ENCODE results near the gene GALNT1.
A peak's percentile ranks its signal among the peaks of the same experiment; 100 is the strongest.
"Not testable (repeated sequence)": the region's sequence is repeated elsewhere in the genome, so short reads cannot be mapped to it uniquely, and the experiment has no call there.

Gene GALNT1

GRCh38 chr18:35581546-35581897 is at the start of gene GALNT1:
Gene GALNT1, plus strand, starts transcription at chr18:35581740. Its CDS starts 72,923 bp downstream, at chr18:35654663.
- DNase-seq: no peak

- no peak for DNase-seq
Observed at GRCh38 chr18:35533916-35534405, 47.6 kb upstream of the GALNT1 start.

- DNase-seq: no peak
Observed at GRCh38 chr18:35535297-35535696, 46.2 kb upstream of the GALNT1 start.

GRCh38 chr18:35542356-35542755 is 39.2 kb upstream of the GALNT1 start:
- DNase-seq: no peak

- no peak for DNase-seq
Observed at GRCh38 chr18:35547008-35547605, 34.4 kb upstream of the GALNT1 start.

- DNase-seq: no peak
Observed at GRCh38 chr18:35549564-35549963, 32.0 kb upstream of the GALNT1 start.

GRCh38 chr18:35553300-35553699 is 28.2 kb upstream of the GALNT1 start:
- DNase-seq: no peak

DNA sequence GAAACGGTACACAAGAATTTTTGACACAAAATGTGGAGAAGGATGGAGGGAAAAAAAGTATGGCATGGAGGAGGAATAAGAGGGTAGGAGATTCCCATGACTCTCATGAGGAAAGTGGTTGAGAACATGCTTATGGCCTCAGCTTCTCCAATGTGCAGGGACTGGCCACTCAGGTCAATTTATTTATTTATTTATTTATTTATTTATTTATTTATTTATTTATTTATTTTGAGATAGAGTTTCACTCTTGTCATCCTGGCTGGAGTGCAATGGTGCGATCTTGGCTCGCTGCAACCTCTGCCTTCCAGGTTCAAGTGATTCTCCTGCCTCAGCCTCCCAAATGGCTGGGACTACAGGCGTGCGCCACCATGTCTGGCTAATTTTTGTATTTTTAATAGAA is 26.0 kb upstream of the GALNT1 start:
- DNase-seq: not testable (repeated sequence)

GRCh38 chr18:35559867-35560266 is 21.7 kb upstream of the GALNT1 start:
- no peak for DNase-seq

DNA sequence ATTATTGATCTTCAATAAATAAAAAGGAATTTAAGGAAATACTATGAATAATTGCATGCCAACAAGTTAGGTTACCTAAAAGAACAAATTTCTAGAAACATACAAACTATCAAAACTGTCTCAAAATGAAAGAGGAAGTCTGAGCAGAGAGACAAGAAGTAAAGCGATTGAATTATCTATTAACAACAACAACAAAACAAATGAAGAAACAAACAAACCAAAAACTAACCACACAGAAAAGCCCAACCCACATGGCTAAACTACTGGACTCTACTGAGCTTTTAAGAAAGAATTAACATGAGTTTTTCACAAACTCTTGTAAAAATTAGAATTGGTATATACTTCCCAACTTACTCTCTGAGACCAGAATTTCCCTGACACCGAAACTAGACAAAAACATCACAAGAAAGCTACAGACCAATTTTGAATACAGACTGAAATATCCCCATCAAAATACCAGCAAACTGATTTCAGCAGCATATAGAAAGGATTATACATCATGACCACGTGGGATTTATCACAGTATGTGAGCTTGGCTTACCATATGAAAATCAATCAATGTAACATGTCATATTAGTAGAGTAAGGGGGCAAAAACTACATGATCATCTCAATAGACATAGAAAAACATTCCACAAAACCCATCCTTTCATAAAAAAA is 16.6 kb upstream of the GALNT1 start:
- DNase-seq: no peak

GRCh38 chr18:35566019-35566418 is 15.5 kb upstream of the GALNT1 start:
- DNase-seq: no peak

GRCh38 chr18:35570182-35570581 is 11.4 kb upstream of the GALNT1 start:
- no peak for DNase-seq

GRCh38 chr18:35571138-35571537 is 10.4 kb upstream of the GALNT1 start:
- DNase-seq: no peak

DNA sequence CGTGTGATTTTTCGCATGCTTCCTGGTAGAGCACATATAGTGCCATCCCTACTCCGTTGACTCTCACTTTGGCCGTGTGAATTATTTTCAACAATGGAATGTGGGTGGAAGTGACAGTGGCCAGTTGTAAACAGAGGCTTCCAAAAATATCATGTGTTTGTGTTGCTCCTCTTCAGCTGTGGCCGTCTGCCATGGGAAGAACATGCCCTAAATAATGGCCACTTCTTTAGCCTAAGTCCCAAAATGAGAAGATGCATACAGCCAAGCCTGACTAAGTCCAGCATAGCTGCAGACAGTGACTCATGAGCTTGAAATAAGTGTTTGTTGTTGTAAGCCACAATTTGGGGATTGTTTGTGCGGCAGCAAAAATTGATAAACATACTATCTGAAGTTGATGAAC is 8.9 kb upstream of the GALNT1 start:
- no peak for DNase-seq

- DNase-seq: no peak
Observed at GRCh38 chr18:35573531-35573930, 8.0 kb upstream of the GALNT1 start.

- DNase-seq: not testable (repeated sequence)
Observed at GRCh38 chr18:35576240-35576845, 5.2 kb upstream of the GALNT1 start.

DNA sequence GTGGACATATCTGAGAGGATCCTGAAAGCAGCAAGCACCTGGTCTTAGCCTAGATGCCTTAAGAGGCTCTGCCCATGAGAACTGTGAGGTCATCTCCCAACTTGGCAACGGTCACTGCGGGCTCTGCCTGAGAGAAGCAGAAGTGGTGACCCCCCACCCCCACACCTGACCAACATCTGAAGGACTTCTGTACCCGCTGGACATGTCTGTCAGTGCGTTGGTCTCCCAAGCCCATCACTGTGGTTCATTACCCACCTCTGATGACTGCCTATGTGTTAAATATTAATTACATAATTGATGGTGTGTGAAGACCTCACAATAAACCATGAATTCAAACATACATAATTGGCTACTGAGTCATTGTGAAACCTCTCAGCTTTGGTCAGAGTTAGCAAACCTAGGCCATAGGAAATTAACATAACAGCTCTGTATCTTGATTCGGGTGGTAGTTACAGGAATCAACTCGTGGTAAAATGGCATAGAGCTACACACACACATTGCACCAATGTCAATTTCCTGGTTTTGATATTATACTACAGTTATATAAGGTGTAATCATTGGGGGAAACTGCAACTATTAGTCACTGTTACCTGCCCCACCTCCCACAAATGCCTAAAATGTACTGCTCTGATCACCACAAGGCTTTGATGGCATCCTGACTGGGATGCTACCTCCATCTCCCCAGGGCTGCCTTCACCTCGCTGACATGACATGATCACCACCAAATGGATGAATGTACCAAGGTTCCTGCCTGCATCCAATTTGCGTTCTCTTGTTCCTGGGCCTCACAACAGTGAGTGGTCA is 4.3 kb upstream of the GALNT1 start:
- DNase-seq: no peak

- DNase-seq: no peak
Observed at GRCh38 chr18:35578481-35578880, 3.1 kb upstream of the GALNT1 start.

- no peak for DNase-seq
Observed at GRCh38 chr18:35578936-35579335, 2.6 kb upstream of the GALNT1 start.

DNA sequence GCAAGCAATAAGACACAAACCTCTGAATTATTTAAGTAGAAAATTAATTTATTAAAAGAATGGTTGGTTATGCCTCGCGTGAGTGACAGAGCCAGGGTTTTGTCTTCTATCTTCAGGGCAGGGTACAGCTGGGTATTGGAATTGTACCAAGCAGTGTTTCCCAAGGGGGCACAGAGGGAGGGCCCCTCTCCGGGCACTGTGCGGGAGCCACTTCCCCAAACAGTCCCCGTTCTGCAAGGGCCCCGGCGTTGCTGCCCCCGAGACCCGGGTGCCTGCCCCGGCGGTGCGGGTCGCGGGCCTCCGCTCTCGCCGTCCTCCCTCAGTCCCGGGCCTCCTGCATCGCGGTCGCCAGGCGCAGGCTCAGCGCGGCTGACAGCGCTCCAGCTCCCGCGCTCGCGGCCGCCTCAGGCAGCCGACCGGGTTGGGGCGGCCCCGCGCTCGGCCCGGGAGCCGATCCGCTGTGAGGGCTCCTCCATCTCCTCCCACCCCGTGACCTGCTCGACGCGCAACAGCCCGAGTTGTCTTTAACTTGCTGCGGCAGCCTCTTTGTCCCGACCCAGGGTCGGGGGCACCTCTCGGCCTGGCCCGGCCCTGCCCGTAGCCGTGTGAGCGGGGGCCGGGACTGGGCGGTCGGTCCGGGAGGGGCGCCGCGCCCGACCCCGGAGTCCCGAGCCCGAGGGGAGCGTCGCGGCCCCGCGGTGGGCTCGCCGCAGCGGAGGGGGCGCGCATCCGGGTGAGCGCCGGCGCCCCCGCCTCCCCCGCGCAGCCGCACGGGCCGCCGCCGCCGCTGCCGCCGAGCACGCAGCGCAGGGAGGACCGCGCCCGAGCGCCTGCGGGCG is 620 bp upstream of the GALNT1 start:
- DNase-seq: peak; percentile 64

GRCh38 chr18:35581898-35582641 is 530 bp downstream of the GALNT1 start:
- DNase-seq: peak; percentile 45
